IPS-20b (cell line): ENCODE measurements around the gene HSD17B4.

Experiments used
- H3K27ac ChIP-seq: one replicate; pipeline ENCODE4 v1.5.1; 2013; ENCODE audit warnings: low read length
- H3K27me3 ChIP-seq: 2 replicates; pipeline ENCODE4 v1.6.1; 2013; ENCODE audit warnings: mild to moderate bottlenecking, low read length, inconsistent platforms; ENCODE audit not compliant: insufficient read depth
- H3K36me3 ChIP-seq: 2 replicates; pipeline ENCODE4 v1.6.1; 2013; ENCODE audit warnings: low read depth, mild to moderate bottlenecking, inconsistent platforms, low read length, moderate library complexity; ENCODE audit not compliant: insufficient read depth
- H3K4me1 ChIP-seq: 2 replicates; pipeline ENCODE4 v1.6.1; 2013; ENCODE audit warnings: mild to moderate bottlenecking, control low read depth, inconsistent platforms, low read length, moderate library complexity; ENCODE audit not compliant: insufficient read depth
- H3K4me3 ChIP-seq: 2 replicates; pipeline ENCODE4 v1.5.1; 2013; ENCODE audit warnings: mild to moderate bottlenecking, low read length, inconsistent platforms
- H3K9ac ChIP-seq: 2 replicates; pipeline ENCODE4 v1.6.1; 2013; ENCODE audit warnings: low read depth, mild to moderate bottlenecking, inconsistent platforms, low read length, moderate library complexity
- H3K9me3 ChIP-seq: 2 replicates; pipeline ENCODE4 v1.6.1; 2013; ENCODE audit warnings: mild to moderate bottlenecking, low read depth, low read length, inconsistent platforms; ENCODE audit not compliant: insufficient read depth

The HSD17B4 gene

GRCh38 chr5:119541716-119542115 lies 89.4 kb downstream of the HSD17B4 start:
- no peaks in the 10 kb centered on the region for H3K9me3 ChIP-seq
- no peak overlapping the region for H3K9ac ChIP-seq
- peaks cover 56% of the 10 kb centered on the region for H3K36me3 ChIP-seq
- H3K27me3 ChIP-seq = no peaks in the 10 kb centered on the region
- no peaks in the 10 kb centered on the region for H3K4me1 ChIP-seq
- H3K27ac ChIP-seq = no peak overlapping the region
- H3K4me3 ChIP-seq = no peak overlapping the region

GRCh38 chr5:119551819-119552218 lies 99.5 kb downstream of the HSD17B4 start:
- H3K9me3 ChIP-seq = no peaks in the 10 kb centered on the region
- no peaks in the 10 kb centered on the region for H3K4me1 ChIP-seq
- H3K9ac ChIP-seq = no peak overlapping the region
- H3K36me3 ChIP-seq = no peaks in the 10 kb centered on the region
- H3K27ac ChIP-seq = no peak overlapping the region
- H3K4me3 ChIP-seq = no peak overlapping the region
- no peaks in the 10 kb centered on the region for H3K27me3 ChIP-seq

GRCh38 chr5:119554597-119554996 lies 102.3 kb downstream of the HSD17B4 start:
- Histone ChIP-seq H3K9me3 (no peaks in the 10 kb centered on the region), H3K9ac (no peak overlapping the region), H3K4me3 (no peak overlapping the region), H3K4me1 (no peaks in the 10 kb centered on the region), H3K27me3 (no peaks in the 10 kb centered on the region), H3K27ac (no peak overlapping the region), H3K36me3 (no peaks in the 10 kb centered on the region)

- Histone ChIP-seq H3K36me3 (no peaks in the 10 kb centered on the region), H3K9ac (no peak overlapping the region), H3K4me3 (no peak overlapping the region), H3K4me1 (no peaks in the 10 kb centered on the region), H3K27ac (no peak overlapping the region), H3K9me3 (no peaks in the 10 kb centered on the region), H3K27me3 (no peaks in the 10 kb centered on the region)
Measured at GRCh38 chr5:119570910-119571309, 118.6 kb downstream of the HSD17B4 start.

- Histone ChIP-seq H3K9ac (no peak overlapping the region), H3K4me3 (no peak overlapping the region), H3K27ac (no peak overlapping the region), H3K36me3 (no peaks in the 10 kb centered on the region), H3K27me3 (no peaks in the 10 kb centered on the region), H3K4me1 (peaks cover 9% of the 10 kb centered on the region; the same call in 1 of the 2 replicates), H3K9me3 (no peaks in the 10 kb centered on the region)
Measured at GRCh38 chr5:119578937-119579336, 126.6 kb downstream of the HSD17B4 start.

GRCh38 chr5:119582987-119583386 lies 130.7 kb downstream of the HSD17B4 start:
- H3K27ac ChIP-seq = no peak overlapping the region
- no peaks in the 10 kb centered on the region for H3K9me3 ChIP-seq
- H3K27me3 ChIP-seq = no peaks in the 10 kb centered on the region

GRCh38 chr5:119583684-119584083 lies 131.4 kb downstream of the HSD17B4 start:
- Histone ChIP-seq H3K9ac (no peak overlapping the region), H3K27ac (no peak overlapping the region)

More at GRCh38 chr5:119582987-119583386, 130.7 kb downstream of the HSD17B4 start:
- Histone ChIP-seq H3K4me1 (peaks cover 9% of the 10 kb centered on the region; the same call in 1 of the 2 replicates), H3K4me3 (no peak overlapping the region), H3K9ac (no peak overlapping the region), H3K36me3 (no peaks in the 10 kb centered on the region)

More at GRCh38 chr5:119583684-119584083, 131.4 kb downstream of the HSD17B4 start:
- peaks cover 9% of the 10 kb centered on the region; the same call in 1 of the 2 replicates for H3K4me1 ChIP-seq
- 0 out of 2 replicates have a peak, but pooled peaks cover 4% of the 10 kb centered on the region for H3K9me3 ChIP-seq
- H3K36me3 ChIP-seq = no peaks in the 10 kb centered on the region
- no peak overlapping the region for H3K4me3 ChIP-seq
- H3K27me3 ChIP-seq = no peaks in the 10 kb centered on the region
